HL-60/S4 treated with phorbol 12-myristate 13-acetate at 8.2 ng/mL for 4 days and 3 days (cell line): Measurements from ENCODE around the gene GTSE1.

Experiments used
- in situ Hi-C: fragments of 300-500 bp; cut with MboI; formaldehyde crosslinking; loops from 2 replicates; pipeline ENCODE4 v1.15.0; 2022; ENCODE audit warnings: low sequenced_read_pairs

The GTSE1 gene

DNA sequence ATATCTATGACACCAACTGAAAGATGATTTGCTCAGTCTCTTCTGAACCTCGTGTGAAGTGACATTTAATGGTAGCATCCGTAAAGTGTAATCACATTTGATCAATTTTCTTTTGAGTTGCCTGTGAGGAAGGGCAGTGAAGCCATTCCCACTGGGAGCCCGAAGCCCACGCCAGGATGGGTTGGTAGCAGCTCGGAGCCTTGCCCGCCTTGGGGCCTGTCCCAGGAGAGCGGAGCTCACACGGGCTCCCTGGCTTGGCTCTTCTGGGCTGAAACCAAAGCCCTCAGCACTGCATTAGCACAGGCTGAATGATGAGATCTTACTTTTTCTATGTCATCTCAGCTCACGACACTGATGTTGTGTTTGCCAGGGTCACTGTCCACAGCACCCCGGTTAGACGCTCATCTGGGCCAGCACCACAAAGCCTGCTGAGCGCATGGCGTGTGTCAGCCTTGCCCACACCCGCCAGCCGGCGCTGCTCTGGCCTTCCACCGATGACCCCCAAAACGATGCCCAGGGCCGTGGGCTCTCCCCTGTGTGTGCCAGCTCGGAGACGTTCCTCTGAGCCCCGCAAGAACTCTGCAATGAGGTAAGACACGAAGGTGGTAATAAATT lies 29.5 kb downstream of the GTSE1 start:
- in situ Hi-C loops: no loop called here

GRCh38 chr22:46327691-46328465 lies 31.2 kb downstream of the GTSE1 start:
- in situ Hi-C loops: no loop called here

GRCh38 chr22:46328797-46329196 lies 32.1 kb downstream of the GTSE1 start:
- in situ Hi-C loops: no loop called here

DNA sequence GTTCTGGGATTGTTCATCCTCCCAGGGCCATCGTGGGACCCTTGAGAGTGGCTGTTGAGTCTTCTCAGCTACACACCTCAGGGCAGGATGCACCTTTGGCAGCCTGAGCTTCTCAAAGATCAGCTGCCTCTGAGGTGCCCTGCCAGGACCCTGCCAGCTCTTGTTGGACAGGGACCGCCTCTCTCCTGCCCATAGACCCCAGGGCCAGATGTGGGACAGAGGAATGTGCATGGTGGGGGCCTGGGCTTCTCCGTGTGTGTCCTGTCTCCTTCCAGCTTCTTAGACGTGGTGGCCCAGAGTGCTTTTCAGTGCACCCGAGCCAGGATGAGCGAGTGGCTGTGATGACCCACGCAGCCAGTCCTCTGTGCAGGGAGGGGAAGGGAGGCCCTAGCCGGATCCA lies 32.9 kb downstream of the GTSE1 start:
- in situ Hi-C loops: no loop called here

- in situ Hi-C loops: no loop called here
These were observed 33.8 kb downstream of the GTSE1 start for GRCh38 chr22:46330426-46330825.

- in situ Hi-C loops: no loop called here
These were observed 34.8 kb downstream of the GTSE1 start for GRCh38 chr22:46331496-46331895.

DNA sequence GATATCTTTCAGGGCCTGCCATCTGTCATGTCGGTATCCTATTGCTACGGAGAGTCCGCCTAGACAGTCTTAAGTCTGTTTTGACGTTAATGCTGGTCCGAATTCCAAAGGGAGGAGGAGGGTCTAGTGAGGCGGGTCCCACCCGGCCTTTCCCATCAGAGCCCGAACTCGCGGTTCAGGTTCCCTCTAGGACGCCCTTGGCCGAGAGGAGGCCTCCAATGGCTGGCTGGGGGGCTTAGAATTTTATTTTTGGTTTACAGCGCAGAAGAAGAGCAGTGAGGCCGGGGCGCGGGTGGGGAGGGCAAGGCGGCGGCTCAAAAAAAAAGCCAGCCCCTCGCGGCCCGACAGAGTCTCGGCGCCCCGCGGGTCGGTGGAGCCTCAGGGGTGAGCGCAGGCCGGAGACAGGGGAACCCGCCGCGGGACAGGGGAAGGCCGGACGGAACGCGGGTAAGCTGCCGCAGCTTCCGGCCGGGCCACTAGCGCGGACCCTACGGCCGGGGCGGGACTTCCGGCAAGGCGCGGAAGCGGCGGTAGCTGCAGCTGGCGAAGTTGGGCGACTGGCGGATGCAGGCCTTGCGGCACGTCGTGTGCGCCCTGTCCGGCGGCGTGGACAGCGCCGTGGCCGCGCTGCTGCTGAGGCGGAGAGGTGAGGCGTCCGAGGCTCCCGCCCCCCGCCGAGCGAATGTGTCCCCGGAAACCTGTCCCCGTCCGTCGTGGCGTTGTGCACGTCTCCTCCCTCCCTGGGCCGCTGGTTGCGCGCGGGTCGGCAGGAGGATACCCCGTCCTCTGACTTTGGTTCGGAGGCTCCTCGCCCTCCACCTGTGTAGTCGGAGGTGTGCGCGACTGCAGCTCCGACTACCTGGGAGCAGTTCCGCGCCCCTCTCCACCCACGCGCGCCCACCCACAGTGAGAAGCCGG lies 38.8 kb downstream of the GTSE1 start, which contains the start of gene TRMU:
TRMU (plus strand) TSS at position 514 of the 918 bp plus-strand sequence; CDS start at position 565, 51 bp downstream.
- in situ Hi-C loops: no loop called here

DNA sequence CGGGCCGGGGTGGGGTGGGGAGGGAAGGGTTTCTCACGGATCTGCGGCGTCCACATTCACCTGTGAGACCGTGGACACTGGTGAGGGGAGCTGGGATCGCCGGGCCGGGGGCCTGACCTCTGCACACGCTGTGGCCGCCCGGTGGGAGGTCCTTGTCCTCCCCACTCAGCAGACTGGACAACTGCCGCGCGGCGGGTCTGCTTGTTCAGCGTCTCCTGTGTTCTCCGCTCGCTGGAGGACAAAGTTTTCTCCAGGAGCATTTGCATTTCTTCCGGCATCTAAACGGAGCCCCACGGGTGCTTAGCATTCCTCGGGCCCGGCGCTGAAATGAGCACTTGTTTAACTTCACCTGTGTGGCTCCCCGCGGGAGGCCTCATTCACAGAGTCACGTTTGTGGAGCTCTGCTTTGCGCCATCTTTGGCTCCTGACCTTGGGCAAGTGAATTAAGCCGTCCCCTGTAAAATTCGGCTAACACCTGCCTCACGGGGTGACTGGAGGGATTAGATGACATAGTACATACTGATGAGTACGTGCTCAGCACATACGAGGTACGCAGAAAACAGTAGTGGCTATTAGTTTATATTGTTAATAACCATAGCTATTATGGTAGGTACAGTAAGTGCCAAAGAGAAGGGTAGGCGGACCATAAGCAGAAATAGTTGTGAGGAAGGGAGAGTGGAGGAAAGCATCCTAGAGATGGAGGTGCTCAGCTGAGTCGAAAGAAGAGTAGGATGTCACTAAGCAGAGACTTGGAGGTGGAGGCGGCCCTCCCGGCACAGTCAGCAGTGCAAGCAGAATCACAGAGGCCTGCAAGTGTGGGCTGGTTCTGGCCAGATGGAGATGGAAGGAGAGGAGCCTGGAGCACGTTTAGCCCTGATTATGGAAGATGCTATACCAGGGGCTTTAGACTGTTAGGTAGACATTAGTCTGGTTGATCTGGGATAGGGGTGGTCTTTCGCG lies 39.7 kb downstream of the GTSE1 start:
- in situ Hi-C loops: no loop called here

DNA sequence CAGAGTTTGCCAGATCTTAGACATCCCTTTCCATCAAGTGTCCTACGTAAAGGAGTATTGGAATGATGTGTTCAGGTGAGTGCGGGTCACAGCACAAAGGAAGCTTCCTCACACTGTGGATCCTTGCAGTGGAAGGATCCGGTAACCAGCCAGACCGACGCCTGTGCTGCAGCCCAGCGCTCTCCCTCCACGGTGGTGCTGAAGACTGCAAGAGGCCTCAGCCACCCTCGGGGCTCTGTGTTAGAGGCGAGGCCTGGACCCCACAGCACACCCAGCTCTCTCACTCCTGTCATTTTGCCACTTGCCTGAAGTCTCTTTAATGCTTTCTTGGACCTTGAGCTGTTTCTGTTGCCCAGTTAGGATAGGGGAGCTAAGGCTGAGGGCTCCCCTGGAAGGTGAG lies 41.2 kb downstream of the GTSE1 start:
- in situ Hi-C loops: no loop called here

DNA sequence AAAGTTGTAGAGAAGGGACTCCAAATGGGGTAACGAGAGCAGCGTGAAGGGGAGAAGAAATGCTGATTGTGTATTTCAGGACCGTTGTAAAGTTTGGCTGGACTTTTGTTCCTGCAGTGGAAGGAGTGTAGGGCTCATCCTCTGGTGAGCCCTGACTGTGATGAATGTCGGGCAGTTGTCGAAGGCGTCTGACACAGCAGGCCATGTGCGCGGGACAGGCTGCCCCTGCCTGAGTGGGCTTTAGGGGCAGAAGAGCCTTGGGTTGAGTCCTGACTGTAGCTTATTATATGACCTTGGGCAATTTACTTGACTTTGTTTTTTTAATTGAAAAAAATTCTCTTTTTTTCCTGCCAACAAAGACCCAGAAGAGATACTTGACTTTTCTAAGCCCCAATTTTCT lies 42.0 kb downstream of the GTSE1 start:
- in situ Hi-C loops: no loop called here

DNA sequence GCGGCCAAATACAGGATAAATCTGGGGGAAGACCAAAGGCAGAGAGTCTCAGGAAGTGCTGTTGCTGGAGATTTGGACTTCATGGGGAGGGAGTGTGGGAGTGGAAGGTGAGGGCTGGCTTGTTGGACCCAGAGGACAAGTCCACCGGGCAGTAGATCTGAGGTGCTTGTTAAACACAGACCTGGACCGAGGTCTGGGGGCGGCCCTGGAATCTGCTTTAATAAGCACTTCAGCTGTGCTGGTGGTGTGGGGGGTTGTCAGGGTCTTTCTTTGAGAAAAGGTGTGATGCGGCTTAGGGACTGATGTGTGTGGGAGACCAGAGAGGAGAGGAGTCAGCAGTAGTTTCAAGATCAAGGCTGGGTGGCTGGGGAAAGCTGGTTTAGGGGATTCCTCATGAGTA lies 43.3 kb downstream of the GTSE1 start:
- in situ Hi-C loops: no loop called here

GRCh38 chr22:46340676-46341075 lies 44.0 kb downstream of the GTSE1 start:
- in situ Hi-C loops: no loop called here

GRCh38 chr22:46346680-46347405 lies 50.2 kb downstream of the GTSE1 start:
- in situ Hi-C loops: no loop called here

DNA sequence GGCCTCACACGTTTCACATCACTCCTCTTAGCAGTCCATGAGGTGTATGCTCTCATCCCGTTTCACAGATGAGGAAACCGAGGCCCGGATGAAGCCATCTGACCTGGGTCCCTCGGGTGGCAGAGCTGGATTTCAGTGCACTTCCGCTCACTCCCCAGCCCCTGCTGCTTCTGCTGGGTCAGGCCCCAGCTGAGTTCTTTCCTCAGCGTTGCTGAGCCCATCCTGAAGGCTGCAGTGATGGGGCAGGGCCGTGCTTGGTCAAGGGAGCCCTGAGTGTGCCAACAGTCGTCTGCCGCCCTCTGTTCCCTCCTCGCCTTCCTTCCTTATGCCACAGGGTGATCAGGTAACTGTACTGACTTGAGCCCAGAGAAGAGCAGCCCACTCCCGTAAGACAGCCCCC lies 51.0 kb downstream of the GTSE1 start:
- in situ Hi-C loops: no loop called here

- in situ Hi-C loops: no loop called here
These were observed 51.5 kb downstream of the GTSE1 start for GRCh38 chr22:46348099-46348695.

GRCh38 chr22:46349238-46349637 lies 52.6 kb downstream of the GTSE1 start:
- in situ Hi-C loops: no loop called here

GRCh38 chr22:46349681-46350080 lies 53.0 kb downstream of the GTSE1 start:
- in situ Hi-C loops: loop anchor here (25.0 kb wide), 1 partner anchor 338 kb away; no protein-coding TSS in a partner anchor

DNA sequence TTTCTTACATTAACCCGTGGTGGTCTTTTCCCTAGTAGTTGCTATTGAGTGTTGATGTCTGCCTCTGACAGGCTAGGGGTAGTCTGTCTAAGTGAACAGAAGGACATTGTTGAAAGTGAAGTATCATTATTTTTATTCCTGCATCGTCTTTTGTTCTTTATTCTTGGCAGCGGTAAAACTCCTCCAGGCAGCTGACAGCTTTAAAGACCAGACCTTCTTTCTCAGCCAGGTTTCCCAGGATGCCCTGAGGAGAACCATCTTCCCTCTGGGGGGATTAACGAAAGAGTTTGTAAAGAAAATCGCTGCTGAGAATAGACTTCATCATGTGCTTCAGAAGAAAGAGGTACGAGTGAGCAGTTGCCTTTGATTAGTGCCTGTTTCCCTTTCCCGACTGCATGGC lies 53.5 kb downstream of the GTSE1 start:
- in situ Hi-C loops: loop anchor here (25.0 kb wide), 1 partner anchor 337 kb away; no protein-coding TSS in a partner anchor

DNA sequence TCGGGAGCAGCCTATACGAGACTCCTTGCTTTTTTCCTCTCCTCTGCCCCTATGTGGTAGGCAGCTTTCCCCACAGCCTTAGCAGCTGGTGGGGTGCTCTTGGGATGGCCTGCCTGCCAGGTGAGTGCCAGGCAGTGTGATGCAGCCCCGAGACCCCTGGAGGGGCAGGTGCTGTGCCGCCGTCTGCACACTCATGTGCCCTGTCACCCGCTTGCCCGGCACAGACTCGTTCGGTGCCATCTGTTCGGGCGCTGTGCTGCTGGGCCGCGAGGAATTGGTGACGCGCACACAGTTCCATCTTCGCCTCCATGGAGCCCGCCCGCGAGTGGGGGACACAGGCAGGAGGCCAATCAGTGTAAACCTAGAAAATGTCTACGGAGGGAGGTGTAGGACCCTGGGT lies 54.0 kb downstream of the GTSE1 start:
- in situ Hi-C loops: loop anchor here (25.0 kb wide), 1 partner anchor 337 kb away; no protein-coding TSS in a partner anchor
